Measurements from ENCODE around the gene FTHL17. TPM values are rescaled to one million over a fixed set of nuclear protein-coding genes. Genes with fewer than 3 reads are reported as not detected.

FTHL17 gene
- total RNA-seq, 1 experiment from 2014 or later, result not detected

GRCh38 chrX:31036895-31037294 lies 34.9 kb downstream of the FTHL17 start:
- no peaks in the 10 kb centered on the region for H3K9me3 Mint-ChIP-seq (ENCODE audit: unreplicated experiment)
- no peak overlapping the region for H3K4me3 Mint-ChIP-seq (ENCODE audit: unreplicated experiment)
- intact Hi-C loops (cut with micrococcal nuclease), result loop anchor here (1.0 to 10.0 kb wide), 3 partner anchors 175 to 621 kb away; no protein-coding TSS in a partner anchor
- ChIA-PET CTCF (interaction anchor here (0.6 to 6.7 kb wide), 48 partner anchors 8 to 1250 kb away, joined by 3 to 164 read pairs (median 4); no protein-coding TSS in a partner anchor), POLR2A (interaction anchor here (0.6 to 1.5 kb wide), 4 partner anchors 148 to 623 kb away, joined by 3 to 5 read pairs (median 3); partner anchors contain the start of gene TAB3)
- TF ChIP-seq CTCF (IDR thresholded peaks at IDR 0.05; ENCODE audit: unreplicated experiment), result peak; percentile 64
- BruUV-seq (replicated peaks), result no TSS peak
- H3K27me3 Mint-ChIP-seq (ENCODE audit: insufficient read depth, unreplicated experiment), result peaks cover 11% of the 10 kb centered on the region
- no peaks in the 10 kb centered on the region for H3K36me3 Mint-ChIP-seq (ENCODE audit: insufficient read depth, unreplicated experiment)
- H3K27ac Mint-ChIP-seq (ENCODE audit: low read depth, unreplicated experiment), result no peak overlapping the region
- peak; percentile 67 for DNase-seq (ENCODE audit: unreplicated experiment)
- no peaks in the 10 kb centered on the region for H3K4me1 Mint-ChIP-seq (ENCODE audit: insufficient read depth, unreplicated experiment)

- peaks cover 46% of the 10 kb centered on the region for H3K27me3 Mint-ChIP-seq (ENCODE audit: insufficient read depth, unreplicated experiment)
Observed at GRCh38 chrX:31027351-31027750, 44.5 kb downstream of the FTHL17 start.

GRCh38 chrX:31024866-31025265 lies 47.0 kb downstream of the FTHL17 start:
- no TSS peak for BruUV-seq (replicated peaks)
- Mint-ChIP-seq H3K36me3 (ENCODE audit: insufficient read depth, unreplicated experiment) (no peaks in the 10 kb centered on the region), H3K4me3 (ENCODE audit: unreplicated experiment) (no peak overlapping the region), H3K27me3 (ENCODE audit: insufficient read depth, unreplicated experiment) (peaks cover 37% of the 10 kb centered on the region), H3K27ac (ENCODE audit: low read depth, unreplicated experiment) (no peak overlapping the region), H3K9me3 (ENCODE audit: unreplicated experiment) (peaks cover 6% of the 10 kb centered on the region), H3K4me1 (ENCODE audit: insufficient read depth, unreplicated experiment) (no peaks in the 10 kb centered on the region)
- ChIA-PET POLR2A (no interaction called here), CTCF (interaction anchor here (2.2 kb wide), 1 partner anchor 13 kb away, joined by 22 read pairs; no protein-coding TSS in a partner anchor)
- no peak for TF ChIP-seq CTCF (IDR thresholded peaks at IDR 0.05; ENCODE audit: unreplicated experiment)
- intact Hi-C loops (cut with micrococcal nuclease), result no loop called here
- DNase-seq (ENCODE audit: unreplicated experiment), result no peak

More at GRCh38 chrX:31027351-31027750, 44.5 kb downstream of the FTHL17 start:
- peaks cover 6% of the 10 kb centered on the region for H3K9me3 Mint-ChIP-seq (ENCODE audit: unreplicated experiment)
- H3K4me1 Mint-ChIP-seq (ENCODE audit: insufficient read depth, unreplicated experiment), result no peaks in the 10 kb centered on the region
- no peaks in the 10 kb centered on the region for H3K36me3 Mint-ChIP-seq (ENCODE audit: insufficient read depth, unreplicated experiment)
- DNase-seq (ENCODE audit: unreplicated experiment), result no peak
- POLR2A ChIA-PET, result no interaction called here
- CTCF ChIA-PET, result interaction anchor here (0.7 to 2.2 kb wide), 4 partner anchors 10 to 52 kb away, joined by 3 to 14 read pairs (median 7); no protein-coding TSS in a partner anchor
- H3K27ac Mint-ChIP-seq (ENCODE audit: low read depth, unreplicated experiment), result no peak overlapping the region
- BruUV-seq (replicated peaks), result no TSS peak
- H3K4me3 Mint-ChIP-seq (ENCODE audit: unreplicated experiment), result no peak overlapping the region
- TF ChIP-seq CTCF (IDR thresholded peaks at IDR 0.05; ENCODE audit: unreplicated experiment), result no peak
- intact Hi-C loops (cut with micrococcal nuclease), result no loop called here

GRCh38 chrX:31021537-31021936 lies 50.3 kb downstream of the FTHL17 start:
- Mint-ChIP-seq H3K4me1 (ENCODE audit: insufficient read depth, unreplicated experiment) (no peaks in the 10 kb centered on the region), H3K27me3 (ENCODE audit: insufficient read depth, unreplicated experiment) (peaks cover 13% of the 10 kb centered on the region), H3K9me3 (ENCODE audit: unreplicated experiment) (no peaks in the 10 kb centered on the region), H3K27ac (ENCODE audit: low read depth, unreplicated experiment) (no peak overlapping the region), H3K36me3 (ENCODE audit: insufficient read depth, unreplicated experiment) (no peaks in the 10 kb centered on the region), H3K4me3 (ENCODE audit: unreplicated experiment) (no peak overlapping the region)
- POLR2A ChIA-PET, result no interaction called here
- no peak for TF ChIP-seq CTCF (IDR thresholded peaks at IDR 0.05; ENCODE audit: unreplicated experiment)
- CTCF ChIA-PET, result interaction anchor here (0.6 to 5.0 kb wide), 3 partner anchors 17 to 636 kb away, joined by 3 to 30 read pairs (median 3); no protein-coding TSS in a partner anchor
- no TSS peak for BruUV-seq (replicated peaks)
- intact Hi-C loops (cut with micrococcal nuclease), result no loop called here
- no peak for DNase-seq (ENCODE audit: unreplicated experiment)

Other genes with a start within 250 kb of the FTHL17 start
- gene TAB3, start 182.8 kb downstream of the FTHL17 start, total RNA-seq (2022), result 27.5 and 28.4 TPM in 2 replicates

Measured in MCF 10A (cell line).